GM23248 (cell line): Measurements from ENCODE around the gene PRR20C. TPM values are rescaled to one million over a fixed set of nuclear protein-coding genes. Genes with fewer than 3 reads are reported as not detected.
"Not testable (repeated sequence)": the region's sequence is repeated elsewhere in the genome, so short reads cannot be mapped to it uniquely, and the experiment has no call there.

ENCODE experiments used
- DNase-seq: peaks from one replicate; pipeline ENCODE4 v3.0.0-alpha.2; 2015
- H2AFZ ChIP-seq: fragments of 200-600 bp; sonication (generic); 2 replicates; pipeline ENCODE4 v1.6.1; 2016; ENCODE audit warnings: antibody characterized with exemption
- H3F3A ChIP-seq: fragments of 200-600 bp; sonication (generic); 2 replicates; pipeline ENCODE4 v1.6.1; 2016; ENCODE audit warnings: mild to moderate bottlenecking, antibody characterized with exemption, mixed run types; ENCODE audit not compliant: insufficient read depth
- H3K27ac ChIP-seq: fragments of 200-600 bp; sonication (generic); 2 replicates; pipeline ENCODE4 v1.5.1; 2016; ENCODE audit warnings: mild to moderate bottlenecking
- H3K27me3 ChIP-seq: fragments of 200-600 bp; sonication (generic); replicated peaks from 2 replicates; pipeline ENCODE4 v1.6.1; 2016; ENCODE audit warnings: mild to moderate bottlenecking; ENCODE audit not compliant: insufficient read depth
- H3K36me3 ChIP-seq: fragments of 200-600 bp; sonication (generic); 2 replicates; pipeline ENCODE4 v1.6.1; 2016; ENCODE audit warnings: low read depth, mild to moderate bottlenecking
- H3K4me1 ChIP-seq: fragments of 200-600 bp; sonication (generic); 2 replicates; pipeline ENCODE4 v1.6.1; 2016; ENCODE audit warnings: mild to moderate bottlenecking; ENCODE audit not compliant: insufficient read depth
- H3K4me2 ChIP-seq: fragments of 200-600 bp; sonication (generic); one replicate; pipeline ENCODE4 v1.6.1; 2016; ENCODE audit warnings: mild to moderate bottlenecking; ENCODE audit not compliant: unreplicated experiment
- H3K4me3 ChIP-seq: fragments of 200-600 bp; sonication (generic); 2 replicates; pipeline ENCODE4 v1.5.1; 2016; ENCODE audit warnings: mild to moderate bottlenecking
- H3K79me2 ChIP-seq: fragments of 200-600 bp; sonication (generic); 2 replicates; pipeline ENCODE4 v1.6.1; 2016; ENCODE audit warnings: mild to moderate bottlenecking; ENCODE audit not compliant: insufficient read depth
- H3K9ac ChIP-seq: fragments of 200-600 bp; sonication (generic); 2 replicates; pipeline ENCODE4 v1.6.1; 2016; ENCODE audit warnings: mild to moderate bottlenecking
- H3K9me2 ChIP-seq: fragments of 200-600 bp; sonication (generic); 2 replicates; pipeline ENCODE4 v1.6.1; 2016; ENCODE audit warnings: mixed run types, mild to moderate bottlenecking, moderate library complexity; ENCODE audit not compliant: insufficient read depth
- H3K9me3 ChIP-seq: fragments of 200-600 bp; sonication (generic); one replicate; pipeline ENCODE4 v1.6.1; 2017; ENCODE audit warnings: low read depth
- H4K20me1 ChIP-seq: fragments of 200-600 bp; sonication (generic); 2 replicates; pipeline ENCODE4 v1.6.0; 2016; ENCODE audit not compliant: insufficient read depth
- EZH2 ChIP-seq: fragments of 200-600 bp; sonication (generic); IDR thresholded peaks from 2 replicates; pipeline ENCODE4 v1.6.1; 2018; ENCODE audit warnings: antibody characterized with exemption, mild to moderate bottlenecking; ENCODE audit not compliant: insufficient read depth, poor library complexity, severe bottlenecking
- EZH2phosphoT487 ChIP-seq: fragments of 200-600 bp; sonication (generic); IDR thresholded peaks from 2 replicates; pipeline ENCODE4 v1.6.1; 2018; ENCODE audit warnings: antibody characterized with exemption, moderate library complexity, mild to moderate bottlenecking, low read depth; ENCODE audit not compliant: insufficient read depth
- WGBS, 2 experiments: methylation state at CpG; one replicate each; pipeline ENCODE4 v1.1.6; 2015 to 2017; ENCODE audit warnings: low lambda C conversion rate in 2 of 2, low coverage in 1 of 2; ENCODE audit errors: missing lambda C conversion rate in 2 of 2; 5-methylcytosine and 5-hydroxymethylcytosine counted together
- in situ Hi-C: fragments of 300-500 bp; cut with MboI; formaldehyde crosslinking; loops from 2 replicates; pipeline ENCODE4 v1.15.0; 2020
- polyA plus RNA-seq: library from polyadenylated mRNA; unstranded; fragments of >200 nt; fragmentation: Nextera tagmentation; extraction: Ambion mirVana; gene quantifications from 2 replicates; pipeline ENCODE4 v1.2.1, GENCODE V29; 2016
- total RNA-seq: library from RNA; depleted of rRNA; stranded (reverse); fragments of >200 nt; shearing (Covaris generic); gene quantifications from 2 replicates; pipeline ENCODE4 v1.2.3, GENCODE V29; 2014

The PRR20C gene
- total and polyA plus RNA-seq, 2 experiments from 2014 or later, result not detected

- no peaks in the 10 kb centered on the region for H3F3A ChIP-seq
- H3K27me3 ChIP-seq, result no peaks in the 10 kb centered on the region
- H3K27ac ChIP-seq, result no peak overlapping the region
- DNase-seq, result no peak
- WGBS, 2 experiments, result 12 to 21% methylated on average over 4 of the region's 4 CpGs
- in situ Hi-C loops, result no loop called here
- no peaks in the 10 kb centered on the region for H4K20me1 ChIP-seq
- no peak overlapping the region for H3K4me2 ChIP-seq
- H2AFZ ChIP-seq, result no peak overlapping the region
- no peaks in the 10 kb centered on the region for H3K4me1 ChIP-seq
- H3K9ac ChIP-seq, result no peak overlapping the region
- H3K79me2 ChIP-seq, result no peaks in the 10 kb centered on the region
- no peaks in the 10 kb centered on the region for H3K9me3 ChIP-seq
- H3K9me2 ChIP-seq, result no peaks in the 10 kb centered on the region
- H3K36me3 ChIP-seq, result no peaks in the 10 kb centered on the region
- TF ChIP-seq EZH2phosphoT487 (no peak), EZH2 (no peak)
- H3K4me3 ChIP-seq, result no peak overlapping the region
Measured at GRCh38 chr13:57137585-57137984, 16.3 kb upstream of the PRR20C start.

GRCh38 chr13:57138988-57139387 is 14.9 kb upstream of the PRR20C start:
- Histone ChIP-seq H3K4me3 (no peak overlapping the region), H3K9me3 (no peaks in the 10 kb centered on the region), H3K36me3 (no peaks in the 10 kb centered on the region), H3K4me2 (no peak overlapping the region), H3K4me1 (no peaks in the 10 kb centered on the region), H3K9me2 (no peaks in the 10 kb centered on the region), H3K79me2 (no peaks in the 10 kb centered on the region), H3K27ac (no peak overlapping the region), H3F3A (no peaks in the 10 kb centered on the region), H4K20me1 (no peaks in the 10 kb centered on the region), H2AFZ (no peak overlapping the region), H3K27me3 (no peaks in the 10 kb centered on the region), H3K9ac (no peak overlapping the region)
- TF ChIP-seq EZH2phosphoT487 (no peak), EZH2 (no peak)
- 48 to 54% methylated on average over 5 of the region's 5 CpGs for WGBS, 2 experiments
- in situ Hi-C loops, result no loop called here
- no peak for DNase-seq

- H3K36me3 ChIP-seq, H3K4me2 ChIP-seq, in situ Hi-C loops, H2AFZ ChIP-seq, H3K9ac ChIP-seq, H3K4me1 ChIP-seq, H3K9me2 ChIP-seq, H3K4me3 ChIP-seq, DNase-seq, H3K27ac ChIP-seq, H3F3A ChIP-seq, H3K9me3 ChIP-seq, H3K79me2 ChIP-seq, H4K20me1 ChIP-seq, H3K27me3 ChIP-seq: not testable (repeated sequence)
- WGBS, 2 experiments, result 71 to 73% methylated on average over 5 to 14 of the region's 18 CpGs
Measured at GRCh38 chr13:57139781-57140180, 14.1 kb upstream of the PRR20C start.

GRCh38 chr13:57140235-57140968 is 13.5 kb upstream of the PRR20C start, which contains the start of gene PRR20A:
TSS of gene PRR20A (plus strand) at chr13:57140918. CDS start at chr13:57141305, 387 bp downstream.
- H3K9ac ChIP-seq, H3K9me3 ChIP-seq, DNase-seq, H3K27ac ChIP-seq, H4K20me1 ChIP-seq, H3F3A ChIP-seq, in situ Hi-C loops, H2AFZ ChIP-seq, H3K4me3 ChIP-seq, H3K4me2 ChIP-seq, H3K4me1 ChIP-seq, H3K9me2 ChIP-seq, H3K79me2 ChIP-seq, H3K27me3 ChIP-seq, H3K36me3 ChIP-seq: not testable (repeated sequence)
- WGBS, 2 experiments, result 55 to 66% methylated on average over 7 to 13 of the region's 34 CpGs

- H3K4me2 ChIP-seq, DNase-seq, H3K4me3 ChIP-seq, in situ Hi-C loops, H3K4me1 ChIP-seq, H3K36me3 ChIP-seq, H3K9ac ChIP-seq, H3K9me3 ChIP-seq, H3K9me2 ChIP-seq, H3F3A ChIP-seq, H4K20me1 ChIP-seq, H3K27me3 ChIP-seq, H2AFZ ChIP-seq, H3K27ac ChIP-seq, H3K79me2 ChIP-seq: not testable (repeated sequence)
- WGBS, 2 experiments, result no CpG with 5 or more reads among the region's 22 CpGs
Measured at GRCh38 chr13:57147188-57147587, 6.7 kb upstream of the PRR20C start, which contains the start of gene PRR20B. TSS of gene PRR20B (plus strand) at chr13:57147488. CDS start at chr13:57147875, 387 bp downstream.

GRCh38 chr13:57148106-57148505 is 5.8 kb upstream of the PRR20C start:
- DNase-seq, H3K4me1 ChIP-seq, H3K9me3 ChIP-seq, H4K20me1 ChIP-seq, H3K27ac ChIP-seq, H3K36me3 ChIP-seq, H3K27me3 ChIP-seq, H3K4me3 ChIP-seq, H2AFZ ChIP-seq, H3K79me2 ChIP-seq, H3K4me2 ChIP-seq, H3K9ac ChIP-seq, in situ Hi-C loops, H3F3A ChIP-seq, H3K9me2 ChIP-seq: not testable (repeated sequence)
- 69 to 73% methylated on average over 10 of the region's 14 CpGs for WGBS, 2 experiments

- H3K36me3 ChIP-seq, H3K9ac ChIP-seq, in situ Hi-C loops, H3K9me2 ChIP-seq, H2AFZ ChIP-seq, H3F3A ChIP-seq, H3K4me3 ChIP-seq, H3K27me3 ChIP-seq, H3K27ac ChIP-seq, H3K4me2 ChIP-seq, H3K9me3 ChIP-seq, H4K20me1 ChIP-seq, DNase-seq, H3K79me2 ChIP-seq, H3K4me1 ChIP-seq: not testable (repeated sequence)
- WGBS, 2 experiments, result no CpG with 5 or more reads among the region's 22 CpGs
Measured at GRCh38 chr13:57160332-57160731, 6.5 kb downstream of the PRR20C start, which contains the start of gene PRR20D. TSS of gene PRR20D (plus strand) at chr13:57160632. CDS start at chr13:57161019, 387 bp downstream.
